NCI-H1694 (cell line): Measurements from ENCODE around the gene PNPLA5.
"Not testable (repeated sequence)": the region's sequence is repeated elsewhere in the genome, so short reads cannot be mapped to it uniquely, and the experiment has no call there.

Experiments
- DNase-seq: peaks from one replicate; lab custom pipeline; 2025; lab: John Stamatoyannopoulos, UW

Gene PNPLA5

GRCh38 chr22:43891360-43892182, at the start of gene PNPLA5:
TSS of gene PNPLA5 (minus strand) at chr22:43892013. CDS start at chr22:43891880, 133 bp downstream.
- no peak for DNase-seq

GRCh38 chr22:43941449-43941848, 49.6 kb upstream of the PNPLA5 start:
- no peak for DNase-seq

GRCh38 chr22:43931771-43932170, 40.0 kb upstream of the PNPLA5 start:
- no peak for DNase-seq

GRCh38 chr22:43928908-43929307, 37.1 kb upstream of the PNPLA5 start:
- DNase-seq, result no peak

- DNase-seq, result no peak
Observed at GRCh38 chr22:43928468-43928867, 36.7 kb upstream of the PNPLA5 start.

- DNase-seq, result no peak
Observed at GRCh38 chr22:43926349-43926710, 34.5 kb upstream of the PNPLA5 start.

GRCh38 chr22:43925433-43926348, 33.9 kb upstream of the PNPLA5 start:
- no peak for DNase-seq

GRCh38 chr22:43924877-43925276, 33.1 kb upstream of the PNPLA5 start:
- no peak for DNase-seq

- peak; percentile 65 for DNase-seq
Observed at GRCh38 chr22:43923631-43924464, 32.0 kb upstream of the PNPLA5 start, which contains the start of gene PNPLA3. TSS of gene PNPLA3 (plus strand) at chr22:43923805. CDS start at chr22:43923912, 107 bp downstream.

GRCh38 chr22:43923191-43923590, 31.4 kb upstream of the PNPLA5 start:
- DNase-seq, result no peak

- DNase-seq, result no peak
Observed at GRCh38 chr22:43922123-43922522, 30.3 kb upstream of the PNPLA5 start.

- no peak for DNase-seq
Observed at GRCh38 chr22:43921370-43921769, 29.6 kb upstream of the PNPLA5 start.

GRCh38 chr22:43919106-43919973, 27.5 kb upstream of the PNPLA5 start:
- no peak for DNase-seq

GRCh38 chr22:43917521-43917920, 25.7 kb upstream of the PNPLA5 start:
- no peak for DNase-seq

- no peak for DNase-seq
Observed at GRCh38 chr22:43911351-43911750, 19.5 kb upstream of the PNPLA5 start.

GRCh38 chr22:43910178-43910695, 18.4 kb upstream of the PNPLA5 start:
- no peak for DNase-seq

GRCh38 chr22:43909708-43910107, 17.9 kb upstream of the PNPLA5 start:
- DNase-seq, result no peak

- no peak for DNase-seq
Observed at GRCh38 chr22:43905681-43906080, 13.9 kb upstream of the PNPLA5 start.

GRCh38 chr22:43904412-43904811, 12.6 kb upstream of the PNPLA5 start:
- not testable (repeated sequence) for DNase-seq

GRCh38 chr22:43903033-43903432, 11.2 kb upstream of the PNPLA5 start:
- DNase-seq, result not testable (repeated sequence)
